Neural progenitor cell (in vitro differentiated cells): Measurements from ENCODE around the gene TPI1. TPM values are rescaled to one million over a fixed set of nuclear protein-coding genes. Genes with fewer than 3 reads are reported as not detected.

Experiments
- DNase-seq: peaks from one replicate; pipeline ENCODE4 v3.0.0-alpha.2; 2016; ENCODE audit warnings: low spot score
- H2AFZ ChIP-seq: fragments of 200-600 bp; sonication (generic); replicated peaks from 2 replicates; pipeline ENCODE4 v1.6.1; 2016; ENCODE audit warnings: antibody characterized with exemption
- H3F3A ChIP-seq: fragments of 200-600 bp; sonication (generic); 2 replicates; pipeline ENCODE4 v1.6.1; 2016; ENCODE audit warnings: antibody characterized with exemption, low read depth
- H3K27ac ChIP-seq: fragments of 200-600 bp; sonication (generic); 2 replicates; pipeline ENCODE4 v1.5.1; 2016; ENCODE audit warnings: mild to moderate bottlenecking
- H3K27me3 ChIP-seq: fragments of 200-600 bp; sonication (generic); 2 replicates; pipeline ENCODE4 v1.6.1; 2016; ENCODE audit warnings: mild to moderate bottlenecking, moderate library complexity
- H3K36me3 ChIP-seq: fragments of 200-600 bp; sonication (generic); 2 replicates; pipeline ENCODE4 v1.5.1; 2016
- H3K4me1 ChIP-seq: fragments of 200-600 bp; sonication (generic); 2 replicates; pipeline ENCODE4 v1.6.1; 2016; ENCODE audit warnings: mixed run types
- H3K4me2 ChIP-seq: fragments of 200-600 bp; sonication (generic); 2 replicates; pipeline ENCODE4 v1.6.1; 2016
- H3K4me3 ChIP-seq: fragments of 200-600 bp; sonication (generic); 2 replicates; pipeline ENCODE4 v1.5.1; 2016
- H3K79me2 ChIP-seq: fragments of 200-600 bp; sonication (generic); 2 replicates; pipeline ENCODE4 v1.6.1; 2016; ENCODE audit warnings: low read depth
- H3K9ac ChIP-seq: fragments of 200-600 bp; sonication (generic); 2 replicates; pipeline ENCODE4 v1.6.1; 2016
- H3K9me3 ChIP-seq: fragments of 200-600 bp; sonication (generic); 2 replicates; pipeline ENCODE4 v1.5.1; 2016; ENCODE audit warnings: low read depth
- H4K20me1 ChIP-seq: fragments of 200-600 bp; sonication (generic); 2 replicates; pipeline ENCODE4 v1.6.1; 2016; ENCODE audit warnings: low read depth
- H3K27ac Mint-ChIP-seq: 3 replicates; pipeline ENCODE4 v1.8.0; 2021; ENCODE audit warnings: mixed read lengths
- H3K27me3 Mint-ChIP-seq: 2 replicates; pipeline ENCODE4 v1.8.0; 2022; ENCODE audit warnings: low read depth, mild to moderate bottlenecking, inconsistent platforms, moderate library complexity, mixed read lengths; ENCODE audit not compliant: insufficient read depth
- H3K36me3 Mint-ChIP-seq: 3 replicates; pipeline ENCODE4 v1.8.0; 2021; ENCODE audit warnings: mixed read lengths
- H3K4me1 Mint-ChIP-seq: 3 replicates; pipeline ENCODE4 v1.8.0; 2021; ENCODE audit warnings: mixed read lengths
- H3K4me3 Mint-ChIP-seq: 3 replicates; pipeline ENCODE4 v1.8.0; 2021; ENCODE audit warnings: mild to moderate bottlenecking, moderate library complexity, mixed read lengths
- H3K9me3 Mint-ChIP-seq: 3 replicates; pipeline ENCODE4 v1.8.0; 2020; ENCODE audit warnings: mixed read lengths
- CTCF ChIP-seq: fragments of 200-600 bp; sonication (generic); IDR thresholded peaks from 2 replicates; pipeline ENCODE4 v1.5.1; 2017; ENCODE audit warnings: antibody characterized with exemption, mild to moderate bottlenecking
- EZH2 ChIP-seq: fragments of 200-600 bp; sonication (generic); IDR thresholded peaks from 2 replicates; pipeline ENCODE4 v1.6.1; 2017; ENCODE audit warnings: antibody characterized with exemption, mild to moderate bottlenecking, moderate library complexity
- EZH2phosphoT487 ChIP-seq: fragments of 200-600 bp; sonication (generic); IDR thresholded peaks from 2 replicates; pipeline ENCODE4 v1.6.1; 2017; ENCODE audit warnings: antibody characterized with exemption
- total RNA-seq: library from RNA; depleted of rRNA; stranded (reverse); fragments of >200 nt; gene quantifications from 2 replicates; pipeline ENCODE4 v1.2.3, GENCODE V29; 2015; ENCODE audit warnings: low replicate concordance

TPI1 gene
- total RNA-seq, 1 donor from 2014 or later: 1,038 TPM

GRCh38 chr12:6854036-6854435, 13.3 kb upstream of the TPI1 start:
- Mint-ChIP-seq H3K27ac (peak overlapping the region; percentile 47), H3K4me3 (peak overlapping the region; percentile 93), H3K4me1 (peaks cover 32% of the 10 kb centered on the region), H3K27me3 (peaks cover 7% of the 10 kb centered on the region), H3K36me3 (peaks cover 29% of the 10 kb centered on the region), H3K9me3 (no peaks in the 10 kb centered on the region)
- Histone ChIP-seq H3K27ac (no peak overlapping the region), H3K4me2 (no peak overlapping the region), H3K4me3 (no peak overlapping the region), H3K4me1 (peaks cover 19% of the 10 kb centered on the region), H3K9ac (no peak overlapping the region), H3F3A (peaks cover 25% of the 10 kb centered on the region), H2AFZ (no peak overlapping the region), H3K9me3 (no peaks in the 10 kb centered on the region), H3K79me2 (peaks cover 48% of the 10 kb centered on the region), H3K36me3 (peaks cover 4% of the 10 kb centered on the region), H3K27me3 (no peaks in the 10 kb centered on the region), H4K20me1 (peaks cover 28% of the 10 kb centered on the region)
- no peak for TF ChIP-seq EZH2
- TF ChIP-seq EZH2phosphoT487: no peak
- DNase-seq: no peak

GRCh38 chr12:6855322-6855721, 12.0 kb upstream of the TPI1 start:
- H4K20me1 ChIP-seq: peaks cover 15% of the 10 kb centered on the region
- no peak for DNase-seq
- no peak overlapping the region for H3K4me3 ChIP-seq
- Mint-ChIP-seq H3K27me3 (peaks cover 5% of the 10 kb centered on the region), H3K36me3 (peaks cover 27% of the 10 kb centered on the region), H3K9me3 (no peaks in the 10 kb centered on the region), H3K27ac (no peak overlapping the region), H3K4me1 (peaks cover 19% of the 10 kb centered on the region), H3K4me3 (no peak overlapping the region)
- peaks cover 35% of the 10 kb centered on the region for H3K79me2 ChIP-seq
- H3K4me2 ChIP-seq: no peak overlapping the region
- peaks cover 10% of the 10 kb centered on the region for H3K4me1 ChIP-seq
- H2AFZ ChIP-seq: no peak overlapping the region
- H3K9me3 ChIP-seq: no peaks in the 10 kb centered on the region
- peaks cover 4% of the 10 kb centered on the region for H3K36me3 ChIP-seq
- H3F3A ChIP-seq: peaks cover 23% of the 10 kb centered on the region
- TF ChIP-seq CTCF: no peak
- no peak for TF ChIP-seq EZH2
- no peak for TF ChIP-seq EZH2phosphoT487
- no peak overlapping the region for H3K27ac ChIP-seq
- H3K9ac ChIP-seq: no peak overlapping the region
- H3K27me3 ChIP-seq: no peaks in the 10 kb centered on the region

GRCh38 chr12:6858799-6859198, 8.5 kb upstream of the TPI1 start:
- Mint-ChIP-seq H3K4me1 (peaks cover 4% of the 10 kb centered on the region), H3K36me3 (peaks cover 44% of the 10 kb centered on the region)

More at GRCh38 chr12:6858799-6859198, 8.5 kb upstream of the TPI1 start:
- H4K20me1 ChIP-seq: peaks cover 7% of the 10 kb centered on the region
- H3K27ac ChIP-seq: no peak overlapping the region
- no peaks in the 10 kb centered on the region for H3K27me3 ChIP-seq
- H2AFZ ChIP-seq: no peak overlapping the region
- no peak overlapping the region for H3K4me2 ChIP-seq
- Mint-ChIP-seq H3K27me3 (peaks cover 4% of the 10 kb centered on the region), H3K4me3 (no peak overlapping the region), H3K9me3 (no peaks in the 10 kb centered on the region), H3K27ac (no peak overlapping the region)
- no peak overlapping the region for H3K4me3 ChIP-seq
- H3K36me3 ChIP-seq: peaks cover 4% of the 10 kb centered on the region
- TF ChIP-seq EZH2 (no peak), CTCF (no peak), EZH2phosphoT487 (no peak)
- H3K4me1 ChIP-seq: no peaks in the 10 kb centered on the region
- DNase-seq: no peak
- no peaks in the 10 kb centered on the region for H3F3A ChIP-seq
- no peaks in the 10 kb centered on the region for H3K9me3 ChIP-seq
- no peak overlapping the region for H3K9ac ChIP-seq
- H3K79me2 ChIP-seq: peaks cover 17% of the 10 kb centered on the region
